Vagina (tissue), 2 donors: ENCODE measurements around the gene SDCCAG8.

Experiments
- CTCF ChIP-seq, 3 experiments: fragments of 450-650 bp in 2 of 3; fragments of 200-600 bp in 1 of 3; sonication (generic) in 1 of 3; IDR thresholded peaks; one replicate each; pipeline ENCODE4 v1.5.1; 2017 to 2019; ENCODE audit warnings: antibody characterized with exemption in 3 of 3, mild to moderate bottlenecking in 2 of 3, moderate library complexity in 2 of 3
- POLR2AphosphoS5 ChIP-seq, 2 donors: sonication (generic); formaldehyde crosslinking; IDR thresholded peaks; one replicate each; pipeline ENCODE4 v1.9.0; 2017; ENCODE audit warnings: antibody characterized with exemption in 2 of 2, mild to moderate bottlenecking in 2 of 2, low read depth in 1 of 2; ENCODE audit not compliant: insufficient read depth in 1 of 2

GRCh38 chr1:243488459-243489157 is 232.8 kb downstream of the SDCCAG8 start:
- TF ChIP-seq CTCF (IDR thresholded peaks at IDR 0.05): no peak
- TF ChIP-seq POLR2AphosphoS5 (IDR thresholded peaks at IDR 0.05; ENCODE audit: insufficient read depth in 1 of 2, low read depth in 1 of 2): no peak
